Rectal smooth muscle tissue (tissue), 1 donor: ENCODE measurements around the gene PTGR3.
A peak's percentile ranks its signal among the peaks of the same experiment; 100 is the strongest.

Source experiments
- H3K27ac ChIP-seq: one replicate; pipeline ENCODE4 v1.7.0; 2013; ENCODE audit warnings: low read depth, low read length, inconsistent platforms
- H3K27me3 ChIP-seq: one replicate; pipeline ENCODE4 v1.7.0; 2013; ENCODE audit warnings: low read length; ENCODE audit not compliant: control insufficient read depth, insufficient read depth
- H3K36me3 ChIP-seq: one replicate; pipeline ENCODE4 v1.7.0; 2013; ENCODE audit warnings: low read length; ENCODE audit not compliant: control insufficient read depth, insufficient read depth
- H3K4me1 ChIP-seq: one replicate; pipeline ENCODE4 v1.7.0; 2013; ENCODE audit warnings: low read length; ENCODE audit not compliant: control insufficient read depth, insufficient read depth
- H3K4me3 ChIP-seq: one replicate; pipeline ENCODE4 v1.7.0; 2013; ENCODE audit warnings: low read length
- H3K9ac ChIP-seq: one replicate; pipeline ENCODE4 v1.7.0; 2013; ENCODE audit warnings: low read length

Gene PTGR3

DNA sequence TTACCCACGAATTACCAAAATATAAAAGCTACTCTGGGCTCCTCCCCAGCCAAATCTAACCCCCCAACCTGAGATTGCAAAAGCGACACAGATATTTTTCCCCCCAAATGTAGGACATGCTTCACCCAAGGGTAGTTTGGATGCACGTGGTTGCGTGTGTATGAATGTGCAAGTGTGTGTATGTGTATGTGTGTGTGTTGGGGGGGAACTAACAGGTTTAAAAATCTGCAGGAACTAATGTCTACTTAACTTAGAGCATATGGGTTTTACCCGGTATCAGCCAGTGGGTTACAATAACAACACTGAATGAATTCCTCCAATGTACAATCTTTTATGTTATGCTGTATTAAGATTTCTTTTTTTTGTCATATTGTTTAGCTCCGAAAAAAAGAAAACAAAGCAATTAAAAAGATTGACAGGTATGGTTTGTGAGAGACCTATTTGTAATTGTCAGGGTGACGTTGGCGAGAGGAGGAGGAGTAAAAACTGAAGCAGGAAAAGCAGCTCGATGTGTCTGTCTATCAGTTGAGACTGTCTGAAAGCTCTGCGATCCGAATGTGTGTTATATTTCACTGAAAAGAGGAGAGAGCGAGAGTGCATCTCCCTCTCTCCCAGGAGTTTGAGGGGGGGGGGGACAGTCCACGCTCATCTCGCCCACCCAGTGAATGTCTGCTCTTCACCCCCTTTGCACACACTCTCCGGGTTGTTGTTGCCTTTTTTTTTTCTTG, 1.5 kb upstream of the PTGR3 start, which contains the start of gene TSHZ1:
TSHZ1 (plus strand) TSS at position 524 of the 728 bp plus-strand sequence. CDS start 1,080 bp downstream, outside the sequence.
- Histone ChIP-seq H3K36me3 (no peaks in the 10 kb centered on the region), H3K9ac (peak within 1 kb of the TSS; percentile 80), H3K27ac (peak within 1 kb of the TSS; percentile 98), H3K4me3 (peak within 1 kb of the TSS; percentile 97), H3K4me1 (peaks cover 12% of the 10 kb centered on the region), H3K27me3 (no peaks in the 10 kb centered on the region)

DNA sequence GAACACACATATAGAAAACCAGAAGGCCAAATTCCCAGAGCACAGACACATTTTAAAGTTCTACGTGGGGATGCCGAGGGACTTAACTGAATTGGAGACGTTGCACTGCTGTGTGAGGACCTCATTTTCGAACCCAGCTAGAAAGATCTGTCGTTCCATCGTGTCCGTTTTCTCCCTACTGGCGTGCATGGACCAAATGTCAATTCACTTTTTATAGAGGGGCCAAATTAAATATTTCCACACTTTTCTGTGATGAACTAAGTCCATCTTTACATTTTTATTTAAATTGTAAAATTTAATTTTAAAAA, 966 bp upstream of the PTGR3 start:
- peak overlapping the region; percentile 97 for H3K4me3 ChIP-seq
- peaks cover 12% of the 10 kb centered on the region for H3K4me1 ChIP-seq
- H3K36me3 ChIP-seq = no peaks in the 10 kb centered on the region
- H3K27me3 ChIP-seq = no peaks in the 10 kb centered on the region
- peak overlapping the region; percentile 98 for H3K27ac ChIP-seq
- H3K9ac ChIP-seq = peak overlapping the region; percentile 80

- Histone ChIP-seq H3K9ac (peak overlapping the region; percentile 86), H3K27me3 (no peaks in the 10 kb centered on the region), H3K27ac (peak overlapping the region; percentile 98), H3K4me3 (peak overlapping the region; percentile 97), H3K4me1 (peaks cover 9% of the 10 kb centered on the region), H3K36me3 (no peaks in the 10 kb centered on the region)
Measured at GRCh38 chr18:75208836-75209128, 157 bp downstream of the PTGR3 start.

DNA sequence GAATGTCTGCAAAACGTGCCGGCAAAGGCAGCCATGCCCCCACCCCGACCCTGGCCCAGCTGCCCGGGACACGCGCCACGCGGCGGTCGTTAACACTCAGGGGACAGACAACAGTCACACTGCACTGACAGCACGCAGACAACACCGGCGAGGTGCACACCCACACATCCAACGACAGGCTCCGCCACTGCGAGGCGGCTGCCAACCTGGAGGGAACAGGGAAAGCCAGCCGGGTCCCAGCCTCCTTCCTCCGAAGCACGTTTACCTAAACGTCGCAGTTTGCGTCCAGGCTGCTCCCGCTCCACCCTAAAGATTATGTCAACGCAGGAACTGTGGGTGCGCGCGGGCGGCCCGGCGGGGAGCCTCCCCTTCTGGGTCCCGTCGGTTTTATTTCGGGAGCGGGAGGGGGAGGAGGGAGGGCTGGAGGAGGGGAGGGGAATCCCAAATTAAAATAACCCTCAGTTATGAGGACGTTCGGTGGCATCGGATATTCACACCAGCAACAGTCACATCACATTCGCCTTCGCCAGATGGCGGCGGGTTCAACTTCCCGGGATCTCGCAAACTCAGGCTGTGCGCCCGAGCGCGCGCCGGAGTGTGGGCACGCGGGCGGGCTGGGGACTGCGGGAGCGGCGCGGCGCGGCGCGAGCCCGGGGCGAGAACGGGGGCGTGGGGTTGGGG, 644 bp downstream of the PTGR3 start:
- Histone ChIP-seq H3K4me1 (peaks cover 10% of the 10 kb centered on the region), H3K36me3 (no peaks in the 10 kb centered on the region), H3K4me3 (peak overlapping the region; percentile 97), H3K27me3 (no peaks in the 10 kb centered on the region), H3K9ac (peak overlapping the region; percentile 86), H3K27ac (peak overlapping the region; percentile 98)

GRCh38 chr18:75207310-75208154, 1.4 kb downstream of the PTGR3 start:
- H3K36me3 ChIP-seq = no peaks in the 10 kb centered on the region
- H3K4me3 ChIP-seq = peak overlapping the region; percentile 97
- peaks cover 7% of the 10 kb centered on the region for H3K4me1 ChIP-seq
- H3K9ac ChIP-seq = peak overlapping the region; percentile 86
- no peaks in the 10 kb centered on the region for H3K27me3 ChIP-seq
- peak overlapping the region; percentile 98 for H3K27ac ChIP-seq

GRCh38 chr18:75206452-75207309, 2.3 kb downstream of the PTGR3 start:
- no peaks in the 10 kb centered on the region for H3K27me3 ChIP-seq
- H3K4me1 ChIP-seq = peaks cover 13% of the 10 kb centered on the region
- peaks cover 4% of the 10 kb centered on the region for H3K36me3 ChIP-seq
- H3K4me3 ChIP-seq = peak overlapping the region; percentile 97
- peak overlapping the region; percentile 98 for H3K27ac ChIP-seq
- H3K9ac ChIP-seq = no peak overlapping the region

DNA sequence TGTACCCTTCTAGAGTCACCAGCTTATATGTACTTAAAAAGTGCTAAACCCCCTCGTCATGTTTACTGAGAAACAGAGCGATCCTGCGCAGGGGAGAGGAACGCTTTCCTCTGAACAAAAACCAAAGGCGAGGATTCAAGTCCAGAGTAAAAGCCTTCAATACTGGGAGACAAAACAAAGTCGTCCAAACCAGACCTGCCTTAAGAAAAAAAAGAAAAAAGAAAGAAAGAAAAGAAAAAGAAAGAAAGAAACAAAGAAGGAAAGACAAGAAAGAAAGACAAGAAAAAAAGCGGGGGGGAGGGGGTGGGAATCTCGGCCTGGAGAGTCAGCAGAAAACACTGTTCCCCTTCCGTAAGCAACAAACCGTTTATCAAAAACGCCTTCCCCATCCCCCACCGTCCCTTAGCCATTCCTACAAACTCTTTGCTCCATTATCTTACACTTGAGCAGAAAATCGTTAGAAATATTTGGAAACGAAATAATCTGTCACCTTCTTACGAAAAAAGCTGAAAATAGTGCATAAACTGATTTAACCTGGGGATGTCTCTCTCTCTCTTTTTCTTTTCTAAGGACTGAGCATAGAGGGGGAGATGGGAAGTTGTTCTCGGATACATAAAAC, 3.3 kb downstream of the PTGR3 start:
- Histone ChIP-seq H3K9ac (no peak overlapping the region), H3K27me3 (no peaks in the 10 kb centered on the region), H3K4me1 (peaks cover 17% of the 10 kb centered on the region), H3K27ac (peak overlapping the region; percentile 98), H3K4me3 (peak overlapping the region; percentile 97), H3K36me3 (peaks cover 6% of the 10 kb centered on the region)

DNA sequence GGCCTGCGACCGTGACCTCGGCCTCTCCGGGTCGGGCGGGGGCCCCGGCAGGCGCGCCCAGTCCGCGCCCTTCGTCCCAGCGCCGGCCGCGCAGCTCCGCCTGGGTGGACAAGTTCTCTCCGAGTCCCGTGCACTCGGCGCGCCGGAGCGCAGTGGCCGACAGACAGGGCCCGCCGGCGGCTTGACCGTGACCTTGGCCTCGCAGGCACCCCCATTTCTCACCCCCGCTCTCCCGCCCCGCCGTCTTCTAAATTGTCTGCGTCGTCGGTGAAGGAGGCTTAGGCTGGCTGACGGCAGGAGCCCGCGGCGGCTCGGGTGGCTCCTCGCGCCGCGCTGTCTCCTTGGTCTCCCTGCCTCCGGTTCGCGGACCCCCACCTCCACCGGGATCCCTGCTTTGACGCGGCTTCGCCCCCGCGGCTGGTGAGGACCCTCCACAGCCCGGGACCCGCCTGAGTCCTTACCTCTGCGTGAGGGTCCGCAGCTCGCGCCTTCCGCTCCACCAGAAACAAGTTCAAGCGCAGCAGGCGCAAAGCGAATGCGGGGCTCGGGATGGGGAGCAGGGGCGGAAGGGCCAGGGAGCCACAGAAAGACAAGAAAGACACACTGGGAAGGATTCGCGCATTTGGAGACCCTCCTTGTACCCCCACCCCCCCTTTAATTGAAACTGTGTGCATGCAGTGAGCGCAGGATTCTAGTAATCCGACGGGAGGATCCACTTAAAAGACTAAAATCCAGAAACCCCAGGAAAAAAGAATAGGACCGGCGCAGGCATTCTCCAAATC, 4.0 kb downstream of the PTGR3 start:
- Histone ChIP-seq H3K9ac (peak overlapping the region; percentile 60), H3K27ac (peak overlapping the region; percentile 98), H3K27me3 (no peaks in the 10 kb centered on the region), H3K36me3 (peaks cover 6% of the 10 kb centered on the region), H3K4me1 (peaks cover 17% of the 10 kb centered on the region), H3K4me3 (peak overlapping the region; percentile 70)

- H3K4me1 ChIP-seq = peaks cover 17% of the 10 kb centered on the region
- no peaks in the 10 kb centered on the region for H3K27me3 ChIP-seq
- H3K27ac ChIP-seq = peak overlapping the region; percentile 98
- H3K4me3 ChIP-seq = peak overlapping the region; percentile 70
- H3K9ac ChIP-seq = peak overlapping the region; percentile 60
- H3K36me3 ChIP-seq = peaks cover 6% of the 10 kb centered on the region
Measured at GRCh38 chr18:75204269-75204731, 4.6 kb downstream of the PTGR3 start.

DNA sequence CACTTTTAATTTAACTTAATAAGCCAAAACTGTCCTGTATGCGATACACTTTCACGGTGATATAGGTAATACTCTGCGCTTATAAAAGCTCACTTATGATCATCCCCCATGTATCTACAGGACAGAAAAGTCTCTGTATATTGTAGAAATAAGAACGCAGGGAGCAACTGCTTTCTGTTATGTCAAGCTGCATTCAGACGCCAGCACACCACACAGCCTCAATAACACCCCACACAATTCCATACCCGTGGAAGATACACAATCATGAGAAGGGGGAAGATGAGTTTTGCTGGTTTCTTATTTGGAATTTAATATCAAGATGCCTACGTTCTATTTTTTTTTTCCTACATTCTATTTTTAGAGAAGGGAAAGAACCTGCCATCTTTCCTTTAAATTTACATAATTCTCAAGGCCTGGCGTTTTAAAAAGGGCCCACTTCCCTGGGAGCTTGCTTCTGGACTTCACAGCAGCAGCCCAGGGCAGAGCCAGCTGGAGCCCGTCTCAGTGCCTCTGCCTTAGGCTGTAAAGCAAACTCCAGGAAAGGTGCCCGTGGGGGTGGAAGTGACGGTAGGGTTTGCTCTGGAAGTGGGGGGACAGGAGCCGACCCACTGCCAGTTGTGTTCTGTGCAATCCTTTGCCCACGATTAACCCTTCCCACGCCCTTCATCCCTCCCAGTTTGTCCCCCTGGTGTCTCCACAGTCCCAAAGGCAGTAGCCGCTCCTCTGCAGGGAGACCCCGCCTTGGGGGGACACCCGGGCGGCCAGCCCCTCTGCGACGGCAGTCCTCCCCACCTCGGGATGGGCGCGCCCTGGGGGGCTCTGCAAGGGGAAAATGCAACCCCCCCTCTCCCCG, 5.3 kb downstream of the PTGR3 start:
- peak overlapping the region; percentile 10 for H3K9ac ChIP-seq
- H3K27me3 ChIP-seq = no peaks in the 10 kb centered on the region
- peak overlapping the region; percentile 70 for H3K4me3 ChIP-seq
- H3K4me1 ChIP-seq = peaks cover 17% of the 10 kb centered on the region
- peak overlapping the region; percentile 98 for H3K27ac ChIP-seq
- H3K36me3 ChIP-seq = peaks cover 6% of the 10 kb centered on the region
